GM21381 (cell line): ENCODE results near the gene CSRP2.

Source experiments
- ATAC-seq: cut with Tn5 transposase; IDR thresholded peaks from one replicate; pipeline ENCODE4 v1.9.1; 2021; ENCODE audit warnings: mild to moderate bottlenecking, moderate library complexity; ENCODE audit not compliant: unreplicated experiment

The CSRP2 gene

DNA sequence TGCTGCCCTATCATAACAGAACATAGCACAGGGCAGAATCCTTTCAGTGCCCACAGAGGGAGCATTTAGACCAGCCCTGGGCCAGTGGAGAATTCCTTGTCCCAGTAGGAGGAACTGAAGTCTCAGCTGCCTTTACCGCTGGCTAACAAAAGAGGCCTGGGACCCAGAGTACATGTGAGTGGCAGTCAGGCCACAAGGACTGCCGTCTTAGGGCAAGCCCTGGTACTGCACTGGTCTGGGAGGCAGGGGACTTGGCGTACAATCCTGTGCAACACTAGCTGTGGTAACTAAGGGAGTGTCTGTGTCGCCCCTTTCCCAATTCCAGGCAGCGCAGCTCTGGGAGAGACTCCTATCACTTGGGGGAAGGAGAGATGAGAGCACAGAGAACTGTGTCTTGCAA lies 17.0 kb upstream of the CSRP2 start:
- no peak for ATAC-seq

DNA sequence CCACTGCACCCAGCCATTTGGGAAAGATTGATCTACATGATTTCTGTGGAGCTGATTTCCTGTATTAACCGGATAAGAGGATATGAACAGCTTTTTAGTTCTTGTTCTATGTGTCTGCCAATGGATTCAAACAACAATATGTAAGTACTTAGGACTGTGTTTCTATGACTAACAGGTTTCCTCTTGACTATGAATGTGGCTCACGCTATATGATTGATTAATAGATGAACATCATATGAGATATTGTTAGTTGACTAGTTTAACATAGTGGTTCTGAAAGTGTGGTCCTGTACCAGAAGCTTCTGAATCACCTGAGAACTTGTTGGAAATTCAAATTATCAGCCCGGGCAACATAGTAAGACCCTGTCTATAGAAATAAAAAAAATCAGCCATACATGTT lies 12.8 kb upstream of the CSRP2 start:
- no peak for ATAC-seq

DNA sequence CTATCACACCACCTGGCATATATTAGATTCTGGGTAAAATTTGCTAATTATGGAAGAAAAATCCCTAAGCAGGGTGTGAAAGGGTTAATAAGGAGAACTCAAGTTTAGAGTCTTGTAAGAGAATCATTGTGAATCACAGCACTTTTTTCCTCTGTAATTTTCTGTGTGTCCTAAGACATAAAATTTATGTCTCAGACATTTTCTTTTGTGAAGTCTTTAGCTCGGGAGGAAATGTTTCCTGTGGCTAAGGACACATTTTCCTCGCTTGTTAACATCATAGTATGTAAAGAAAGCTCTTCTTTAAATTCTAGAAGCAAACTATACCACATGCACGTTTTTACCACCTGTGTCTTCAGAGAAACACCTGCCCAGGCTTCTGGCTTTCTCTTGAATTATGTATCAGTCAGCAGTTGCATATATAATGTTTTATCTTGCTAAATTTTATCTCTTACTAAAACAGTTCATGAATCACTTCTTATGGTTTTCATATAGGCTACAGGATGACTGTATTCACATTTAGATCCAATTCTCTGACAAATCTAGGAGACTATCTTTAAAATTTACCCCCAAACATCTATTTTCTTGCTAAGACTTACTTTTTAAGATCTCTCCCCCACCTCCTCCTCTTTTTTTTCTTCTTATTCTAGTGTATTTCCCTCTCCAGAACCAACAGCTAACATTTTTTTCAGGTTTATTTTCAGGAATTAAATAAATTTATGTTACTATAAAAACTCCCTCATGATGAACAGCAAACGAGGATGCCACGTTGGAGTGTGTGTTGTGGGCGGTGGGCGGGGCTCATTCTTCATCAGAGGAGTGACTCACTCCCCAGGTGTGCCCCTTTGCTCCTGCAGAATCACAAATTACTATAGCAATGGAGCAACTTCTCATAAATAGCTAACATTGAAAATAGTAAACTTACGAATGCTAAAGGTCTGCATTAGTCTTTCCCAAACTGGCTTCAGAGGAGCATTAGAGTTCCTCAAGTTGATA lies 11.6 kb upstream of the CSRP2 start:
- no peak for ATAC-seq

DNA sequence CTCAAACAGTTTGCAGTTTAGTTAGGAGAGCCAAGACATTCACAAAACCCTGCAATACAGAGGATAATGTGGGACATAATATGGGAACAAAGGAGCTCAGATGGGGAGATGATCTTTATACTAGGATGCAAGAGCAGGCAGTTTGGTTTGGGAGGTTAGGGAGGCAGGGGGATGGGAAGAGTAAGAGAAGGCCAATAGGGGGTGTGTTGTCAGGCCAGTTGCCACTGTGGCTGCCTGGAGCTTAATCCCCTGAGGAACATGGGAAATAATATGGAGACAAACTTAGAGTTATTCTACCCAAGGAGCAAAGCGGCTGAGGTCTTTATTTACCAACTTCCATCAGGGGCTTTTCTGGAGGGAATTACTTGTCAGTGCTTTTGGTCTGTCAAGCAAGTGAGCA lies 10.0 kb upstream of the CSRP2 start:
- no peak for ATAC-seq

DNA sequence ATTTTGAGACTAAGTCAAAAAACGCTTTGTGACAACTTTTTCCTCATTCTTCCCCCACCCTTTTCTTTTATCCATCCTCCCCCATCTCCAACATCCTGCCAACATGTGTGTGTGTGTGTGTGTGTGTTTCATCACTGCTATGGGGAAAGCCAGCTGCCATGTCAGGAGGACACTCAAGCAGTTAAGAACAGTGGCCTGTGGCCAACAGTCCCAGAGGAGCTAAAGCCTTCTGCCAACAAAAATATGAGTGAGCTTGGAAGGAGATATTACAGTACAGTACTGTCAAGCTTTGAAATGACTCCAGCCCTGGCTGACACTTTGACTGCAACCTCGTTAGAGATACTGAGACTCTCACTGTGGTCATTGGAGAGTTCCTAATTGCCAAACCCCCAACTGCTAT lies 5.0 kb upstream of the CSRP2 start:
- no peak for ATAC-seq

DNA sequence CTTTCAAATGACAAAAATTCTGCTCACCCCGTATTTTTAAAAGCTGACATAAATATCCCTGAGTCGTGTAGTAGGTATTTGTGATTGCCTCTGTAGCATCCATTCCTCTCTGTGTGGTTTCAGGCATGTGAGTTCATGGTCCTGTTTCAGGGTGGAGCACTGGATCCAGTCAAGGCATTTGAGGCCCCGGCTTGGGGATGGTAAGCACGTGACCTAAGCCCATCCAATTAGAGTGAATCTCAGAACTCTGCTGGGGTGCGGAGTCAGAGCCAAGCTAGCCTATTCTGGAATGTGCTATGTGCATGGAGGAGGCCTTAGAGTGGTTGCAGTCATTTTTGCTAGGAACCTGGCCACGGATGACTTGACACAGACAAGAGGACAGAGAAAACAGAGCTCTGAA lies 4.3 kb upstream of the CSRP2 start:
- ATAC-seq = no peak

DNA sequence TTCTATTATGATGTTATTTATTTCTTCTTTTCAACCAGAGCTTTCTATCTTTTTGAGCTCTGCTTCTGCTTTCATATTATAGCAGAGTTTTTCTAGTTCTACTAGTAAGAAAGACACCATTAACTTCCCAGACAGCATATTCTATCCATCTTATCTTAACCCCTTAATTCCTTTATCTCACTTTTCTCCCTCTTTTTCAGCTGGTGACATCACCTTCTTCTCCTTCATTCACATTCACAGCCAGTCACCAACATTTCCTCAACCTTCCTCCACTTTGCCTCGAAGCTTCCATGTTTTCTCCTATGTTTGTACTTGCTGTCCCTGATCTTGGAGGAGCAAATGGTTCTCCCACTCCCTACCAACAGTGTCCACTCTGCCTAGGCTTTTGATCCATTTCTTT lies 3.5 kb upstream of the CSRP2 start:
- ATAC-seq = no peak

DNA sequence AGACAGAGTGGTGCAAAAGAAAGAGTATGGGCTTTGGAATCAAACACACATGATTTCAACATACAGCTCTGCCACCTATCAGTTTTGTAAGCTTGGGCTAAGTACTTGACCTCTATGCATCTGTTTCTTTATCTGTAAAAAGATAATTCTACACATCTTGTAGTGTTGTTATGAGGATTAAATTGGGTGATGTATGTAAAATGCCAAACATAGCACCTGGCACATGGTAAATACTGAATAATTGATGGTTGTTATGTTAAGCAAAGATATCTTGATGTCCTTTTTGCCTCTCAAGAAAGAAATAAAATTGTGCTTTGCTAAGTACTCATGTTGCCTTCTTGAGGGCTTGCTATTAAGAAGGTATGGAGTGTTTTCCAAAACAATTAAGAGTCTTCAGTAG lies 2.3 kb upstream of the CSRP2 start:
- ATAC-seq = no peak

DNA sequence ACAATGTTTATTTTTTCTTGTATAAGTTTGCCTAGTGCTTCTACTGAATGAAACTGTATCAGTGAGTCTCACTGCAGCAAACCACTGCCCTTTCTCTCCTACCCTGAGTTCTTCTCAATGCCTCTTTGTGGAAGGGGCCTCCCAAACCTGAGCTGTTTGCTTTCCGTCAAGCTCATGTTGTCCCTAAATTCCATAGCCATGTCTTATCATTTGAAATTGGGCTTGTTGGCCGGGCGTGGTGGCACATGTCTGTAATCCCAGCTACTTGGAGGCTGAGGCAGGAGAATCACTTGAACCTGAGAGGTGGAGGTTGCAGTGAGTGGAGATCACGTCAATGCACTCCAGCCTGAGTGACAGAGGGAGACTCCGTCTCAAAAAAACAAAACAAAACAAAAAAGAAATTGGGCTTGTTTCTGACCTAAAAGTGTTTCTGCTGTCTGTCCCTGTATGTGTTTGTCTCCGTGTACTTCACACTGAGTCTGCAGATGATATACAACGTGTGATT lies 1.8 kb upstream of the CSRP2 start:
- no peak for ATAC-seq

DNA sequence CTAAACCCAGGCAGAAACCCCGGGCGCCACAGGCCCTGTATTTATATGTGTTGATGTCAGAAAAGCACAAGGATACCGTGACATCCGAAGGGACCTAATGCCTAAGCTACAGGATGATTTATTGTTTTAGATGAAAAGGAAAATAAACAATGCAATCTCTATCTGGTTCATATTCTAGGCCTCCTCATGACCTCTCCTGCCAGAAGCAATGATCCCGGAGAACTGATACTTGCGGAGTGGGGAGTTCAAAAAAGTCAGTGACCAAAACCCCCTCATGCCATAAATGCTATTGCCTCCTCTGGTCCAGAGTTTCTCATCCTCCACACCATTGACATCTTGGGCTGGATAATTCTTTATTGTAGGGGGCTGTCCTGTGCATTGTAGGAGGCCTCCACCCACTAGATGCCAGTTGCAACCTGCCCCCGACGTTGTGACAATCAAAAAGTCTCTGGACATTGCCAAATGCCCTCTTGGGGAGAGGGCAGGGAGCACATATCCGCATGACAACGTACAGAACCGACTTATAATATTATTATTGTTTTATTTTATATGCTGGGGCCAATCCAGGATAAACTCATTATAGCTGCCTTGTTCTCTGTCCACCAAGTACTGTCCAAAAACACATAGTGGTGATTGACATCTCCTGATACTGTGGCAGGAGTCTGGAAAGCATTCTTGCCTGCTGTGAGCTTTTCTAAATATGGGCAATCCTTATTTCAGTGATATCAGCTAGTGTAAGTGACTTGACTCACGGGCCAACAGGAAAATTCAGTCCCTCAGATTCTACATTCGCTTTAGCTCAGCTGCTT lies 1.1 kb upstream of the CSRP2 start:
- ATAC-seq = no peak

DNA sequence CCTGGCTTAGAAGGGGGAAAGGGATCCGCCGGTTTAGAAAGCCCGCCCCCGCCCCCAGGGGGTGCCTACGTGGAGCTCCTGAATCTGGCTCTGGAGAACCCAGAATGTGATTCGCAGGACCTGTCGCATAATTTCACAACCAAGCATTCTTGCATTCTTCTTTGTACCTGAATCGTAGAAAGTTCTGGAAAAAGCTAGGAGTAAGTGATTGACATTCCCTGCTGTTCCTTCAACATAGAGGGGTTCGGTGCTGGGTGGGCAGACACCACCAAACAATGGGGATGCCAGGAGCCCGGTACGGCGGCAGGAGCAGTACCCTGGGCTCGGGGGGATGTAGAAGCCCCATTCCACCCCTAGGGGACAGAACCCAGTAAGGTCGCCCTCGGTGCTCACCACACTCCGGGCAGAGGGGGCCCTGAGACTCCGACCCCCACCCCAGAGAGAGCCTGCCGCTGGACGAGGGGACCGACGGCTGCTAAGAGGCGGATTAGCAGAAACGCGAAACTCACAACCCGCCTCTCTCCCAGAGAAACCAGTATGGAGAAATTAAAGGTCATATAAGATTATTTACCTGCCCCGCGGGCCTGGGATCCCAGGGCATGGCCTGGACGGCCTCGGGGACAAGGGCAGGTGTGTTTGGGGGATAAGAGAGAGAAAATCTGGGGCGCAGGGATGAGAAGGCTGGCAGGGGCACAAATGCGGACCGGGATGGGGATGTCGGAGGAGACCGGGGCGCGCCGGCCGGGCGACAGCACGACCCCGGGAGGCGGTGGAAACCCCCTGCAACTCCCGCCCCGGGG lies 520 bp downstream of the CSRP2 start:
- ATAC-seq = peak; percentile 28

DNA sequence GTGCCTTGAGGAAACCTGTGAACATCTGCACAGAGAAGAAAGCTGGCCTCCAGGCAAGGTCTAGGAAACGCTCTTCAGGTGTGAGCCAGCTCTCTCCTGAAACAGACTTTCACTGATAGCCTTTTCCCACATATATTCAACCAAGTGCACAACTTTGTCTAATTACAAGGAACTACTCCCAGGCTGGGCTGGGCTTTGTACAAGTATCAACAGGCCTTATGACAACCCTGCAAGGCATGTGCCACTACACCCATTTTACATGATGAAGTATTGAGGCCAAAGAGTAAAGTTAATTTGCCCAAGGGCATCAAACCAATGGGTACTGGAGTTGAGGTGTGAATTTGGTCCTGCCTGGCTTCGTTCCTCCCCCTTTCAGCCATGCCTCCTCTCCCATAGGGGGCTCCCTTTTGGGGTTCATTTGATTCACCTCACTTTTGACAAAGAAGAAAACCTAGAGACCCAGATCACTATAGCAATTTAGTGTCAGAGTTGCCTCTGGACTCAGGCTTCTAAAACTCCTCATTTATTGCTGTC lies 2.1 kb downstream of the CSRP2 start:
- ATAC-seq = no peak

DNA sequence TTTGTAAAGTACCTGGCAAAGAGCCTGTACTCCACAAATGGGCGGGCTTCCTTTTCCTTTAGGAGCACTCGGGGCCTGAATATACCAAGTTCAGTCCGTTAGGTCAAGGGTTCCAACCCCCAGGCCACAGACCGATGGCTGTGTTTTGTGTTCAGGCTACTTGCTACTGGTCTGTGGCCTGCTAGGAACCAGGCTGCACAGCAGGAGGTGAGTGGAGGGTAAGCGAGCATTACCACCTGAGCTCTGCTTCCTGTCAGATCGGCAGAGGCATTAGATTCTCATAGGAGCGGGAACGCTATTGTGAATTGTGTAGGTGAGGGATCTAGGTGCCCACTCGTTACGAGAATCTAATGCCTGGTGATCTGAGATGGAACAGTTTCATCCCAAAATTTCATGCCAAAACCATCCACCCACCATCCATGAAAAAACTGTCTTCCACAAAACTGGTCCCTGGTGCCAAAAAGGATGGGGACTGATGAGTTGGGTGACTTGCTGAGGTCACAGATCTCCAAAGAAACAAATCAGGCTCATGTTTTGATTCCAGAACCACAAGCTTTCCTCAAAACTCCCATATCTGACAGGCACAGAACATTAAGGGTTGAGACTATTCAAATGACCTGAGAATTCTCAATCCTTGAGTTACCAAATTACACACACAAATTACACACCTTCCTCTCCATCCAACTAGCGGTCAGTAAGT lies 4.2 kb downstream of the CSRP2 start:
- no peak for ATAC-seq

DNA sequence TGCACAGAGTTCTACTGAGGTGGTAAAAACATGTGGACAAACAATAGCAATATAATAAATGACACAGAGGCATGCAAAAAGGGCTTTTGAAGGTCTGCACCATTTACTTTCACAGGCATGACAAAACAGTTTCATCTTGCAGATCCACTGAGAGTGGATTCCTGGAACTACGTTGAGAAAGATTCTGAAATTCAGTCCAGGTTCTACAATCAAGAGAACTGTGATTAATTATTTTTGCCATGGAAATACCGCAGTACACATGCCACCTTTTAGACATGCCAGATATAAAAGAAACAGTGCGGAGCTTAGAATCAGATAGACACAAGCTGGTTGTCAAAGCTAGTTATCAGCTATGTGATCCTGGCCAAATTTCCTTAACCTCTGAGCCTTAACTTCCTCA lies 4.8 kb downstream of the CSRP2 start:
- no peak for ATAC-seq

DNA sequence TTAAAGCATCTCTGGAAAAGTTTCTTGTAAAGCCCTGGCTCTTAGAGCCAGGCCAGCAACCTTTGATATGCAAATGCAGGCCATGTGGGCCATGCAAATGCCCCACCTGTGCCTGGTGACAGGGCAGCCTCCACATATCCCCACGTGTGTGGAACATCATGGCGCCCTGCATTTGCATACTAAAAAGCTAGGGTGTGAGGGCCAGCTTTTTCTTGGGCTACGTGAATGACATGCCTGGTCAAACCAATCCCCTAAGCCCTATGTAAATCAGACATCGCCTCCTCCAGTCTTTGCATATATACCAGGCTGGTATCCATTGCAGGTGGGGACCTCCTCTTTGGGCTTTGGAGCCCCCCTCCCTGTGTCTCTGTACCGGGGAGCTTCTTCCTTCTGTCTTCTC lies 6.4 kb downstream of the CSRP2 start:
- ATAC-seq = no peak

DNA sequence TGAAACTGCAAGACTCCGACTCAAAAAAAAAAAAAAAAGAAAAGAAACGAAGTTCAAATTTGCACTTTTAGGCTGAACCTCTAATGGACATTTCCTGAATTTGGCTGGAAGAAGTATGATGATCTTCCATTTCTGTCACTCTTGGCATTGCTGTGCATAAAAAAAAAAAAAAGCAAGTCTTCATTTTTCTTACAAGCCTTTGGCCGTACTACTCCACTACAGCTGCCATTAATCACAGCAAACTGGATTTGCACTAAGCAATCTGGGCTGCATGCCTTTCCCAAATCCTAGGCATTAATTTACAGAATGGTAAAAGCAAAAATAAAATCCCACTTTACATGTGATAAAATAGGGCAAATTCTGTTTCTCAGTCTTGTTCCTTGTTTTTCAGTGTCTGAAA lies 7.1 kb downstream of the CSRP2 start:
- no peak for ATAC-seq

DNA sequence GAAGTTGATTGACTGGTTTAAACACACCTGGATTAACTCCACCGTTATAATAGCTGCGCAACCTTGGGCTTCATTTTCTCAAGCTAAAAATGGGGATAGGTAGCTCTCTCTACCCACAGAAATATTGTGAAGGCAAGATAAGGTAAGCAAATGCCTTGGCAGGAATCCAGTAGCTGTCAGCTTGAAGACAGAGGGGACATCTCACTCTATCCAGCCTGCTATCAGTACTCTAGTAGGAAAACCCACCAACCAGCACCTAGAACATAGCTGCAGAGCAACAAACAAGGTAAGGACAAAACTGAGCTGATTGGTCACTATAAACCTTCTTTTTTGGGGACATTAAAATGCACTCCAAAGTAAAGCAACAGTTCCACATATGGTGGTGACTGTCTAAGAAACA lies 7.7 kb downstream of the CSRP2 start:
- ATAC-seq = no peak

DNA sequence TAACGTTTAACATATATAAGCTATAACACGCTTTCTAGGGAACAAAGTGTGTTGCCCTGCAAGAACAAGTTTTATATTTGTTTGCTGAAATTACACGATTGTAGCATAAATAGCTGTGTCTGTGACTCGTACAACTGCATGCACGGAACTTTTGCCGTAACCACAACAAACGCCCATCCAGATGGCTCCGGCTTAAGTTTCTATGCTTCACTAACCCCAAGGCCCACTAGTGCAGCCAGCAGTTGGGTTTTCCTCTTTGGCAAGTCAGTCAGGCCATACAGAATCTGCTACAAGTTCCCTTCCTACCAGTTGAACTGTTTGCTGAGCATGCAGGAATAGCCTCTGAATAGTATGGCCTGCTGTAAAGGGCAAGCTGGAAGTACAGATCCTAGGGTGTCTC lies 12.1 kb downstream of the CSRP2 start:
- ATAC-seq = no peak

DNA sequence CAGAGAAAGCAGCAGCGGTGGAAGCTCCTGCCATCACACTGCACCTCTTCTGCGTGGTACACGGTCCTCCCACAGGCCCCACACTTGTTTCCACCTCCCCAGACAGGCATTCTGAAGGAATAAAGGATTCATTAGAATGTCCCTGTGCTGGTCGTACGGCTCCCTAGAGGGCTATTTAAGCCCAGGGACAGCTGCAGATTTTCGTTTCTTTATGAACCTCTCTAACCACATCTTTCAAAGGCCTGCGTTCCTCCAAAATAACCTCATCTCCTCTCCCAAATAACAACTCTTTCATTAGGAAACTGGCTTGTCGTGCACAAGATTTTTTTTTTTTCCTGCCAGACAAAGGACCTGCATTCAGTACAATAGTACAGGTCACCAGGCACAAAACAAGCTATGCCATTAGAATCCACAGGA lies 12.7 kb downstream of the CSRP2 start:
- no peak for ATAC-seq

DNA sequence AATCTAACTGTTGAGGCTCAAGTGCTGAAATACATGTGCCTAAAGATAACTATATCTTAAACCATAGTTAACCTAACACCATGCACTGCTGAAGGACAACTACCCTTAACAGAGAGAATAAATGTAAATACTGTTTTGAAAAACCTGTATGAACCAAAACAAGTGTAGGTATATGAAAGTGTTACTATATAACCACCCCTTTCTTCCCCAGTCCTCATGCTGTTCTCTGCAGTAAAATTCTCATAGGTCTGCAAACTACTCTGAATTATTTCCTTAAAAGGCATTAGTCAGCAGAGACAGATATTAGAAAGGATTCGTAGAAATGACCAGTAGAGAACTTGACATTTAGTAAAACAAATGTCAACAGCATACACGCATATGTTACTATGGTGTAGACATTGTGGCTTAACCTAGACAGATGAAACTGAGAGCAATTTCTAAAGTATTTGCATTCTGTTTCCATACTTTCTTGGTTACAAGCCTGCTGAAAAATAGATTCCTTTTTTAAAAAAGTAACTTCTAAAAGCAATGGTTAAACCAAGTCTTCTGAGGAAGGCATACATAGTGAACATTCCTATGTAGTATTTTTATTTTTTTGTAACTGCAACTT lies 13.9 kb downstream of the CSRP2 start:
- ATAC-seq = peak; percentile 74
